Endothelial cell (in vitro differentiated cells): Measurements from ENCODE around the gene BEST3. TPM values are rescaled to one million over a fixed set of nuclear protein-coding genes. Genes with fewer than 3 reads are reported as not detected.

ENCODE experiments used
- DNase-seq: peaks from one replicate; pipeline ENCODE4 v3.0.0; 2021; ENCODE audit warnings: low spot score
- H3K27ac Mint-ChIP-seq: one replicate; pipeline ENCODE4 v1.8.0; 2021; ENCODE audit warnings: mixed read lengths, inconsistent platforms; ENCODE audit not compliant: unreplicated experiment
- H3K27me3 Mint-ChIP-seq: one replicate; pipeline ENCODE4 v1.8.0; 2021; ENCODE audit warnings: mild to moderate bottlenecking, moderate library complexity, mixed read lengths, inconsistent platforms; ENCODE audit not compliant: unreplicated experiment
- H3K36me3 Mint-ChIP-seq: one replicate; pipeline ENCODE4 v1.8.0; 2021; ENCODE audit warnings: mild to moderate bottlenecking, low read depth, mixed read lengths, inconsistent platforms; ENCODE audit not compliant: unreplicated experiment
- H3K4me1 Mint-ChIP-seq: one replicate; pipeline ENCODE4 v1.8.0; 2021; ENCODE audit warnings: mild to moderate bottlenecking, mixed read lengths, inconsistent platforms; ENCODE audit not compliant: unreplicated experiment
- H3K4me3 Mint-ChIP-seq: one replicate; pipeline ENCODE4 v1.8.0; 2021; ENCODE audit warnings: mild to moderate bottlenecking, mixed read lengths, inconsistent platforms; ENCODE audit not compliant: unreplicated experiment
- H3K9me3 Mint-ChIP-seq: one replicate; pipeline ENCODE4 v1.8.0; 2021; ENCODE audit warnings: mixed read lengths, inconsistent platforms; ENCODE audit not compliant: unreplicated experiment
- CTCF ChIP-seq: fragments of 200-600 bp; sonication (generic); IDR thresholded peaks from one replicate; pipeline ENCODE4 v1.5.0; 2021; ENCODE audit warnings: antibody characterized with exemption; ENCODE audit not compliant: unreplicated experiment
- total RNA-seq: library from RNA; stranded (reverse); fragmentation: NEBNext Ultra II Directional; extraction: Animal tissue kit (Norgen Biotek cat#: 25700); gene quantifications from one replicate; pipeline ENCODE4 v1.2.1, GENCODE V29; 2021; ENCODE audit not compliant: unreplicated experiment

BEST3 gene
- total RNA-seq, 1 donor from 2014 or later = not detected

DNA sequence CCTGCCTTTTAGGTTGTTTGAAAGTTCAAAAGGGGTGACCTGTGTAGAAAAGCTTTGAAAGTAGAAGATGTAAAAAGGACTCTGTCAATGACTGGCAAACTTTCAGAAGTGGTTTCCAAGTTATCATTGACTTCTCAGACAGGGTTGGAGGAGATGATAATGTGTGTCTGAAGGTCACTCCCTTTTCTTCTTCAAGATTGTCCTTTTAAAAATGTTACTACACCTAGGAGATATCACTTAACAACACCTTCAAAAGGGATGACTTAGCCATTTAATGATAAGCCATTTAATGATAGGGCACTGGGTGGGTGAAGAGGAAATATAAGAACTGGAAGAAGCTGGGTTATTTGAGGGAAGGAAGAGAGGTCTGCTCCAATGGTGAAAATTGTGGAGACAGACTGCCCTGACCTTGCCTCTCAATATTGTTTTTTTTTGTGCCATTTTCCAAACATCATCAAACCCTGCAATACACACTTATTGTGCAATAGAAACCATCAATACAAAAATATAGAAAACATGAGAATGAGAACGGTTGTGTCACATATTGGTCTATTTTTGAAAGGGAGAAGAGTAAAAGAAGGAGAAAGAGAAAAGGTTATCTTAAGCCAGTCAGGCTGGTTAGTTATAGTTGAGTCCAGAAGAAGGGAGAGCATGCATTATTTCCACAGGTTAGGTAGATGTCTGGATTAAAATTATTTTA, 38.8 kb downstream of the BEST3 start:
- H3K27ac Mint-ChIP-seq = no peak overlapping the region
- no peaks in the 10 kb centered on the region for H3K27me3 Mint-ChIP-seq
- no peak for DNase-seq
- no peaks in the 10 kb centered on the region for H3K36me3 Mint-ChIP-seq
- H3K4me3 Mint-ChIP-seq = no peak overlapping the region
- no peak for TF ChIP-seq CTCF
- H3K4me1 Mint-ChIP-seq = no peaks in the 10 kb centered on the region
- H3K9me3 Mint-ChIP-seq = no peaks in the 10 kb centered on the region

- no peaks in the 10 kb centered on the region for H3K9me3 Mint-ChIP-seq
- no peaks in the 10 kb centered on the region for H3K4me1 Mint-ChIP-seq
- H3K27me3 Mint-ChIP-seq = no peaks in the 10 kb centered on the region
- DNase-seq = no peak
- H3K36me3 Mint-ChIP-seq = no peaks in the 10 kb centered on the region
- TF ChIP-seq CTCF = no peak
- no peak overlapping the region for H3K27ac Mint-ChIP-seq
- no peak overlapping the region for H3K4me3 Mint-ChIP-seq
These were observed 40.9 kb downstream of the BEST3 start for GRCh38 chr12:69658203-69658602.

GRCh38 chr12:69657376-69658137, 41.5 kb downstream of the BEST3 start:
- H3K4me3 Mint-ChIP-seq = no peak overlapping the region
- no peaks in the 10 kb centered on the region for H3K9me3 Mint-ChIP-seq
- H3K4me1 Mint-ChIP-seq = no peaks in the 10 kb centered on the region
- DNase-seq = no peak
- TF ChIP-seq CTCF = no peak
- no peaks in the 10 kb centered on the region for H3K36me3 Mint-ChIP-seq
- no peak overlapping the region for H3K27ac Mint-ChIP-seq
- no peaks in the 10 kb centered on the region for H3K27me3 Mint-ChIP-seq

GRCh38 chr12:69655616-69656340, 43.3 kb downstream of the BEST3 start:
- DNase-seq = no peak
- H3K27me3 Mint-ChIP-seq = no peaks in the 10 kb centered on the region
- TF ChIP-seq CTCF = no peak

More at GRCh38 chr12:69655616-69656340, 43.3 kb downstream of the BEST3 start:
- H3K4me1 Mint-ChIP-seq = no peaks in the 10 kb centered on the region
- H3K4me3 Mint-ChIP-seq = no peak overlapping the region
- no peaks in the 10 kb centered on the region for H3K9me3 Mint-ChIP-seq
- no peaks in the 10 kb centered on the region for H3K36me3 Mint-ChIP-seq
- H3K27ac Mint-ChIP-seq = no peak overlapping the region
